Right cardiac atrium (tissue), 5 donors: ENCODE results near the gene AKNAD1. TPM values are rescaled to one million over a fixed set of nuclear protein-coding genes. Genes with fewer than 3 reads are reported as not detected.
A peak's percentile ranks its signal among the peaks of the same experiment; 100 is the strongest.

ENCODE experiments used
- ATAC-seq, 2 donors: fragments of 200-7000 bp; cut with Tn5 transposase; one replicate each; pipeline versions ENCODE4 v1.8.0 to v1.9.1; 2020; ENCODE audit warnings: moderate library complexity in 2 of 2, mild to moderate bottlenecking in 1 of 2
- DNase-seq, 3 donors: peaks; one replicate each; pipeline ENCODE4 v3.0.0-alpha.2; 2020
- H3K27ac ChIP-seq: one replicate; pipeline ENCODE4 v1.5.1; 2013; ENCODE audit warnings: mild to moderate bottlenecking, low read length, control low read depth, moderate library complexity
- H3K27me3 ChIP-seq: one replicate; pipeline ENCODE4 v1.6.1; 2013; ENCODE audit not compliant: control insufficient read depth, insufficient read depth
- H3K4me1 ChIP-seq: one replicate; pipeline ENCODE4 v1.6.1; 2013; ENCODE audit warnings: low read length; ENCODE audit not compliant: control insufficient read depth, insufficient read depth
- H3K4me3 ChIP-seq: one replicate; pipeline ENCODE4 v1.5.1; 2013; ENCODE audit warnings: low read length, control low read depth
- H3K9me3 ChIP-seq: one replicate; pipeline ENCODE4 v1.6.1; 2013; ENCODE audit warnings: low read length; ENCODE audit not compliant: control insufficient read depth
- WGBS: extraction: QIAGEN DNeasy Blood & Tissue Kit; methylation state at CpG from one replicate; pipeline ENCODE4 v1.1.7; 2013; 5-methylcytosine and 5-hydroxymethylcytosine counted together
- intact Hi-C, 4 donors: fragments of 100-400 bp; cut with DNase I; formaldehyde crosslinking; loops; one replicate each; pipeline versions ENCODE4 v1.11.0 to v1.14.0; 2022 to 2023
- polyA plus RNA-seq: library from polyadenylated mRNA; stranded (reverse); fragments of 200-250 nt; gene quantifications from one replicate; pipeline ENCODE4 v1.2.3, GENCODE V29; 2013
- total RNA-seq, 4 donors: library from RNA; stranded (reverse); fragmentation: NEBNext Ultra II Directional; extraction: Animal tissue kit (Norgen Biotek cat#: 25700); gene quantifications; one replicate each; pipeline ENCODE4 v1.2.1, GENCODE V29; 2021
- donor health status: healthy with polysubstance abuse.
- donor health status: DM: no; HTN: yes; CAD: no.
- donor health status: DM: no; HTN: no; CAD: no.
- donor health status: DM: no; HTN: yes; CAD: no; lungs with severe emphysema.
- donor health status: DM: yes; HTN: yes; CAD: no.

AKNAD1 gene
- total and polyA plus RNA-seq, 5 donors, result not detected

DNA sequence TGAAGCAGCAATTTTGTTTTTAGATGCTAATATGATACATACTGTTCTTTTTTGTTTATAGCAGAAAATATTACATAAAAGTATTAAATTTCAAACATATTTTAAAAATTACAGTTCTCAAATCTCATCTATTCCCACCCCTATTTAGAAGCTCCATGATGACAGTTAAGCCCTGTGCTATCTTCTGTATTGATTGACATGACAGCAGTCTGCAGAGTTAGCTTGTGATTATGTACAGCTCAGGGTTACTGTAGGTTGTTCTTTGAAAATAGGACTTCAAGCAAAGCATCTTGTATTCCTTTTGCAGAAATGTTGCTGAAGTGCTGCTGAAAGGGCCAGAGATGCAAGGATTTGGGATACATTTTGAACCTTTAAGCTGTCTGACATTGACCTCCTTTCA is 28.1 kb upstream of the AKNAD1 start:
- DNase-seq (no peak), ATAC-seq (no peak)
- intact Hi-C loops, result loop anchor here in 1 of 4 donors (5.0 kb wide), 1 partner anchor 58 kb away; no protein-coding TSS in a partner anchor
- Histone ChIP-seq H3K4me3 (no peak overlapping the region), H3K9me3 (no peaks in the 10 kb centered on the region), H3K27ac (no peak overlapping the region), H3K27me3 (no peaks in the 10 kb centered on the region), H3K4me1 (no peaks in the 10 kb centered on the region)

DNA sequence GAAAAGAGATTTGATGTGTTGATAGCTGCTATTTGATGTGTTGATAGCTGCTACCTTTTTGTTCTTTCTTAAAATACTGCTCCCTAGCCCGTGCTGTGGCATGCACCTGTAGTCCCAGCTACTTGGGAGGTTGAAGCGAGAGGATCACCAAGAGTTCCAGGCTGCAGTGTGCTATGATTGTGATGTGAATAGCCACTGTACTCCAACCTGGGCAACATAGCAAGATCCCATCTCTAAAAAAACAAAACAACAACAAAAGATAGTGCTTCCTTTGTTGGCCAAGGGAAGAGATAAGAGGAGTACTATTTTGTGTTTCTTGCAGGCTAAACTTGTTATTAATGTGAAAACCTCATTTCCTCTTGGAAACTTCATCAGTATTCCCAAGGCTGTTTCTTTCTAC is 25.9 kb upstream of the AKNAD1 start:
- no peak for DNase-seq
- intact Hi-C loops, result loop anchor here in 1 of 4 donors (5.0 kb wide), 1 partner anchor 56 kb away; no protein-coding TSS in a partner anchor
- no peaks in the 10 kb centered on the region for H3K4me1 ChIP-seq

DNA sequence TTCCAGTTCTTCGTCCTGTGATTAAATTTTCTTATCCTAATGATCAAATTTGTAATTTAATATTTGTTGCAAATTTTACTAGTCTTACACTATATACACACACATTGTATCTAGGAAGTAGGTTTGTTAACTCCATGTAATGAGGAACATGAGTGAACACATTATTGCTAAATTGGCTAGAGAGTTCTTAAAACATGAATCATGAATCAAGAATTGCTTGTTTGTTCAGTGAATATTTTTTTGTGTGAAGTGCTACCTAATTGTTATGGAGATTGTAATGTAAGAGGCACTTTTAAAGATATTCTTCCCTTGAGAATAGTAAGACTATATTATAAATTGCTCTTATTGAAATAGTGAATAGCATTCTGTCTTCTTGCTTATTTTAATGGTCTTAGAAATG is 24.5 kb upstream of the AKNAD1 start:
- Histone ChIP-seq H3K27me3 (no peaks in the 10 kb centered on the region), H3K27ac (no peak overlapping the region), H3K9me3 (no peaks in the 10 kb centered on the region), H3K4me1 (no peaks in the 10 kb centered on the region), H3K4me3 (no peak overlapping the region)
- intact Hi-C loops, result loop anchor here in 1 of 4 donors (5.0 kb wide), 1 partner anchor 54 kb away; no protein-coding TSS in a partner anchor
- no peak for DNase-seq
- WGBS, result 95% methylated on average over 1 of the region's 1 CpG
- no peak for ATAC-seq

More for the DNA sequence above, 25.9 kb upstream of the AKNAD1 start:
- 96% methylated on average over 2 of the region's 2 CpGs for WGBS
- H3K9me3 ChIP-seq, result no peaks in the 10 kb centered on the region
- H3K27ac ChIP-seq, result no peak overlapping the region
- no peak for ATAC-seq
- H3K27me3 ChIP-seq, result no peaks in the 10 kb centered on the region
- no peak overlapping the region for H3K4me3 ChIP-seq

DNA sequence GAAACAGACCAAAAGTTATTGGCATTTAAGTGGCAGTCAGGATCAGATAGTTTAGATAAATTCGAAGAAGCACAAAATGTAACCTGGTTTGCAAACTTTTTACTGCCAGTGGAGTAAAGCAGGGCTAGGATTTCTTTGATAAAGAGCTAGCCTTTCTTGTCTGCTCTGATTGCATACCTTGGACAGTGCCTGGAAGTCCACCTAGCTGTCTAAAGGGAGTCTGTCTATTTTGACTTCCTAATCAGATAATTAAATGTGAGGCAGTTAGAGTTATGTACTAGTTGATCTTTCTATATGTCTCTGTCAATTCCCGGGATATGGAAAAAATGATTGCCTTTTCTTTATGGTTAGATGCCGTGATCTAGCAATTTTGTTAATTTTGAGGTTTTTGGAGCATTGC is 24.0 kb upstream of the AKNAD1 start:
- no peaks in the 10 kb centered on the region for H3K4me1 ChIP-seq
- no peak for DNase-seq
- no peak for ATAC-seq
- 87% methylated on average over 3 of the region's 3 CpGs for WGBS
- no peak overlapping the region for H3K4me3 ChIP-seq
- H3K27me3 ChIP-seq, result no peaks in the 10 kb centered on the region
- no peak overlapping the region for H3K27ac ChIP-seq
- intact Hi-C loops, result loop anchor here in 1 of 4 donors (5.0 kb wide), 1 partner anchor 54 kb away; no protein-coding TSS in a partner anchor
- no peaks in the 10 kb centered on the region for H3K9me3 ChIP-seq

DNA sequence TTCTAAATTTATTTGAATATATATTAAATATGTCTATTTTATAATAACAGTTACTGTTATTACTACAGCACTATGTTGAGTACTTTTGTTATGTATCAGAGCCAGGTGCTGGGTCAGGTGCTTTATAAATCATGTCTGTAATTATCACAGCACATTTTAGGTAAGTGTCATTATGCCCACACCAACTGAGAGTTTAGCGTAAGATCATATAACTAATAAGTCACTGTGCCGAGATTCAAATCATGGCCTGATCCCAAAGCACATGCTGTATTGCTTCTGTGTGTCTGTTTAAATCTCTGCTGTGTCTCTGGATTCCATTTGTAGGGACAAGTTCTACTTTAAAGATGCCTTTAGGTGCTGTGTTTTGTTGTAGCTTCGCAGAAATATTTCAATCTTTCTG is 21.8 kb upstream of the AKNAD1 start:
- no peak overlapping the region for H3K27ac ChIP-seq
- WGBS, result 76% methylated on average over 3 of the region's 3 CpGs
- H3K4me1 ChIP-seq, result no peaks in the 10 kb centered on the region
- ATAC-seq (no peak), DNase-seq (no peak)
- no peaks in the 10 kb centered on the region for H3K9me3 ChIP-seq
- H3K4me3 ChIP-seq, result no peak overlapping the region
- H3K27me3 ChIP-seq, result no peaks in the 10 kb centered on the region
- intact Hi-C loops, result loop anchor here in 1 of 4 donors (5.0 kb wide), 1 partner anchor 46 kb away; no protein-coding TSS in a partner anchor

DNA sequence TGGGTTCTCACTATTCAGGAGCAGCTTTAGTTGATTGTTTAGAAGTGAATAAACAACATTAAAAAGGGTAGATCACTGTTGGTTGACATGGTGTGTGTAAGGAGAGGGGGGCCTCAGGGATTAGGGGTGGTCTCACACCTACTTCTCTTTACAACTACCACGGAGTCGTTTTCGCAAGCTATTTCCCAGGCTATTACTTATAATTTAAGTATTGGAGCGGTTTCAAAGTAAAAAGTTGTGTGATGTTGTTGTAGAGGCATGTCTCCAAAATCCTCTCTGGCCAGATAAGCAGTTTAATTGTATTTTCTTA is 21.2 kb upstream of the AKNAD1 start:
- H3K27ac ChIP-seq, result no peak overlapping the region
- no peak for ATAC-seq
- no peaks in the 10 kb centered on the region for H3K27me3 ChIP-seq
- H3K4me1 ChIP-seq, result no peaks in the 10 kb centered on the region
- intact Hi-C loops, result loop anchor here in 1 of 4 donors (5.0 kb wide), 1 partner anchor 46 kb away; no protein-coding TSS in a partner anchor
- no peak for DNase-seq
- 35% methylated on average over 4 of the region's 4 CpGs for WGBS
- H3K4me3 ChIP-seq, result peak overlapping the region; percentile 84
- no peaks in the 10 kb centered on the region for H3K9me3 ChIP-seq

DNA sequence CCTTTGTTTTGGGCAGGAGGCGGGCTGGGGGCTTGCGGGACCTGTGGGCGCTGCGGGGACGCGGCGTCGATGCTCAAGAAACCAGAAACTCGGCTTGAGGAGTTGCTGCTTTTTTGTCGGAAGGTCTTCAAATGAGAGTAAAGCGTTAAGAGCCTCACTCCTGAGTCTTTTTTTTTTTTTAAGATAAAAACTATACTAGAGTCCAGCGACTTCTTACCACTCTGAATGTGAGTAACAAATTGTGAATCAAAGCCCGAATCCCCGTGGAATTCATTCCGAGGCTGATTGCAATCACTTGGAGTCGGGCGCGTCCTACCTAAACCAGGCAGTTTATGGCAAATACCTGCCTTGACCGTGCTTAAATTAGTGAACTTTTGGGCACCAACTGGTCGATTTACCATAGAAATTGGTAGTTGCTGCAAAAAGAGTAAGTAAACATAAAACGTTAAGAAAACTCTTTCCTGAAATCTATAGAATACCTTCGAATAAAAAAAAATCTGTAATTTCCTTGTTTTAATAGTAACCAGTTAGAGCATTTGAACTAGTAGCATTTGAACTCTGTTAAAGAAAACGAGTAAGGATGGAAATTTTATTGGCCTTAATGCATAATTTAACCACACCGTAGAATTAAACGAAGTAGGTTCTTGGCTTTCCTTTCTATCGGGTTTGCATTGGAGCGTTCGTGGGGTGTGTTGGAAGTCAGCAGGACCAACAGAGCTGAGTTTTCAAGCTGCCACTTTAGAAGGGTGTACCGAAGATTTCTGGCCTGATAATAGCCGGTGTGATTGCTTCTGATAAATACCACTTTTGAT is 20.7 kb upstream of the AKNAD1 start:
- intact Hi-C loops, result loop anchor here in 1 of 4 donors (5.0 kb wide), 1 partner anchor 45 kb away; no protein-coding TSS in a partner anchor
- Histone ChIP-seq H3K4me3 (peak overlapping the region; percentile 84), H3K4me1 (no peaks in the 10 kb centered on the region), H3K27ac (no peak overlapping the region), H3K27me3 (no peaks in the 10 kb centered on the region), H3K9me3 (no peaks in the 10 kb centered on the region)
- ATAC-seq (peak in 1 of 2 donors; percentile 4), DNase-seq (no peak)
- WGBS, result 3% methylated on average over 30 of the region's 30 CpGs

DNA sequence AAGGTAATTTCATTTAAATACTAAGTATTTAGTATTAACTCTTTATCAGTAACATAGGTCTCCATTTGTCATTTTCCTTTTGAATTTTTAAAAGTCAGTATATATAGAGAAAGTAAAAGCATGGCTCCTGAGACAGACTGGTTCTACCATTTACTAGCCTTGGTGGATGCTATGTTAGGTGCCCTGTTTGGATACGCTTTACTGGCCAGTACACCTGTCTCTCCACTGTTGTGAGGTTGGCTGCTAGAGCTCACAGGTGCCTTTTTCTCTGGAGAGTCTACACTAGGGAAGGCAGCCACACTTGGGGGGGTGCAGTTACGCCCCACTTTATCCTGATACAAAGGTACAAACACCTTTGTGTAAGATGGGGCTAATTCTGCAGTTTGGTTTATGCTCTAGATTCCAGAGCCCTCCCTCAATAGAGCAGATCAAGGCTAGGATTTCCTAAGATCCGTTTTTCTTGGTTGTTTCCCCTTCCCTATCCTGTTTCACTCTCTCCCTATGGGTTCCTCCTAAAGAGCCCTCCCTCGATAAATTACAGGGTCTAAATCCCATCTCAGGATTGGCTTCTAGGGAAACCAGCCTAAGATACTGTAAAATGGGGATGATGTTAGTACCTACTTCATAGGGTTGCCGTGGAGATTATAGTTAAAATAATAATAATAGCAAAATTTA is 14.3 kb upstream of the AKNAD1 start:
- H3K27me3 ChIP-seq, result no peaks in the 10 kb centered on the region
- 68% methylated on average over 5 of the region's 5 CpGs for WGBS
- ATAC-seq, result no peak
- no peak overlapping the region for H3K27ac ChIP-seq
- H3K4me3 ChIP-seq, result no peak overlapping the region
- no peaks in the 10 kb centered on the region for H3K9me3 ChIP-seq
- intact Hi-C loops, result no loop called here
- DNase-seq, result no peak
- no peaks in the 10 kb centered on the region for H3K4me1 ChIP-seq

DNA sequence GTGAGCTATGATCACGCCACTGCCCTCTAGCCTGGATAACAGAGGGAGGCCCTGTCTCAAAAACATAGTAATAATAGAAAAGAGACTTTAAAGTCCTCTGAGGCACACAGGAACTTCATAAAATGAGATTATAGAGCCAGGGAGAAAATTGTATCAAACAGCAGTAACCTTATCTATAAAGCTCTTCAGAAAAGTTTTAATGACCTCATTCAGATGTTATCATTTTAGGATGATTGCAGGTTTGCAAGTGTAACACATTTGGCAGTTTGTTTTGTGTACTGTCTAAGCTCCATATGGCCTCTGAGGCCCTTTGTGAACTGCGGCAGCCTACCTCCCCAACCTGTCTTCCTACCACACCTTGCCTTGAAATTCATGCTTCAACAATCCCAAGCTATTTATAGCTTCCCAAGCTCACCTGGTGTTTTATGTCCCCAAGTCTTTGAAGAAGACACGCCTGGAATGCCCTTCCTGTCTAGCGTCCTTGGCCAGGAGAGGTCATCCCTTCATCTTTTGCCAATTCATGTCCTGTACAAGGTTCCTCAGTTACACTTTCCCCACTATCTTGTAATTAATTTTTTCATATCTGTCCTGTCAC is 8.5 kb upstream of the AKNAD1 start:
- intact Hi-C loops, result no loop called here
- 77% methylated on average over 4 of the region's 4 CpGs for WGBS
- Histone ChIP-seq H3K27me3 (no peaks in the 10 kb centered on the region), H3K27ac (no peak overlapping the region), H3K4me3 (no peak overlapping the region), H3K4me1 (no peaks in the 10 kb centered on the region), H3K9me3 (no peaks in the 10 kb centered on the region)
- DNase-seq (no peak), ATAC-seq (no peak)

DNA sequence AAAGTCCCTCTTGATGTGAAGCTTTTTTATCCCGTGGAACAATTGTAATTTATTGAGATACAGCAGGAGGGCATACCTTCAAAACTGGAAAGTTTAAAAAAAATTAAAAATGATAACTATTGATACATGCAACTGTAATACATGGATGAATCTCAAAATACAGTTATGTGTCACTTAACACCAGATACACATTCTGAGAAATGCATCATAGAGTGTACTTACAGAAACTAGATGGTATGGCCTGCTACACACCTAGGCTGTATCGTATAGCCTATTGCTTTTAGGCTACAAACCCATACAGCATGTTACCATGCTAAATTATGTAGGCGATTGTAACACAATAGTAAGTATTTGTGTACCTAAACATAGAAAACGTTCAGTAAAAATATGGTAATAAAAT is 7.1 kb upstream of the AKNAD1 start:
- Histone ChIP-seq H3K27ac (no peak overlapping the region), H3K27me3 (no peaks in the 10 kb centered on the region), H3K4me1 (no peaks in the 10 kb centered on the region), H3K4me3 (no peak overlapping the region), H3K9me3 (no peaks in the 10 kb centered on the region)
- DNase-seq (no peak), ATAC-seq (no peak)
- WGBS, result 92% methylated on average over 4 of the region's 4 CpGs
- intact Hi-C loops, result no loop called here
